ENCODE data around the gene DNAH12.

Gene DNAH12

DNA sequence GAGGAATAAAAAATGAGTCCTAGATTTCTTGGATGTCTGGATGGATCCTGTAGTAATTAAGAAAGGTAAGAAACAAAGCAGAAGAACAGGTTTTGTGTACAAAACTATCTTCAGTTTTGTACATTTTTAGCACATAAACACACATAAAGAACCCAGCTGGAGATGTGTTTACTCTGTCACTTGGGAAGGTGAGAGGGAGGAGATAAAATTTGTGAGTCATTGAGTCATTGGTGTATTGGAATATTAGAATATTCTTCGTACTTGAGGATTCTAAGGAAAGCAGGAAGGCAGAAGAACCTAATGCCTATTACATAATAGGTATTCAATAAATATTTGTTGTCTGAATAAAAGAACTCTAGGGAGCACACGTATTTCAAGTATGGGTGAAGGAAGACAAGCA is 299.2 kb downstream of the DNAH12 start:
- H3K9me3 Mint-ChIP-seq, result no peaks in the 10 kb centered on the region
- H3K36me3 Mint-ChIP-seq (ENCODE audit: low read depth), result peaks cover 47% of the 10 kb centered on the region
- H3K4me1 Mint-ChIP-seq (ENCODE audit: low read depth), result no peaks in the 10 kb centered on the region
- DNase-seq (ENCODE audit: low spot score), result no peak
- no peak overlapping the region for H3K4me3 Mint-ChIP-seq
- H3K27ac Mint-ChIP-seq, result no peak overlapping the region
- no peaks in the 10 kb centered on the region for H3K27me3 Mint-ChIP-seq (ENCODE audit: low read depth)

Measured in T-helper 2 cell treated with Interferon-gamma antibody and Interleukin-4, amounts not matched to agents 5 μg/mL and 100 μg/mL, for 36 hours (primary cell).